HFFc6 (cell line): ENCODE measurements around the gene ZNF407. TPM values are rescaled to one million over a fixed set of nuclear protein-coding genes. Genes with fewer than 3 reads are reported as not detected.
A peak's percentile ranks its signal among the peaks of the same experiment; 100 is the strongest.

Experiments
- DNase-seq: peaks from one replicate; pipeline ENCODE4 v3.0.0-alpha.2; 2018
- H3K27ac Mint-ChIP-seq: 2 replicates; pipeline ENCODE4 v1.8.0; 2020; ENCODE audit warnings: mild to moderate bottlenecking, mixed read lengths
- H3K27me3 Mint-ChIP-seq: 2 replicates; pipeline ENCODE4 v1.8.0; 2021; ENCODE audit warnings: mild to moderate bottlenecking, moderate library complexity, mixed read lengths; ENCODE audit not compliant: insufficient read depth
- H3K36me3 Mint-ChIP-seq: 2 replicates; pipeline ENCODE4 v1.8.0; 2021; ENCODE audit warnings: low read depth, mixed read lengths
- H3K4me1 Mint-ChIP-seq: 2 replicates; pipeline ENCODE4 v1.8.0; 2020; ENCODE audit warnings: low read depth, mixed read lengths
- H3K4me3 Mint-ChIP-seq: 2 replicates; pipeline ENCODE4 v1.8.0; 2020; ENCODE audit warnings: mild to moderate bottlenecking, moderate library complexity, mixed read lengths
- H3K9me3 Mint-ChIP-seq: 2 replicates; pipeline ENCODE4 v1.8.0; 2020; ENCODE audit warnings: mild to moderate bottlenecking, mixed read lengths
- total RNA-seq, 6 experiments: library from RNA; stranded (reverse); fragmentation: NEBNext Ultra II Directional; extraction: Animal tissue kit (Norgen Biotek cat#: 25700); gene quantifications; 2 replicates in 1 of 6; 3 replicates in 5 of 6; pipeline ENCODE4 v1.2.3, GENCODE V29; 2021
- TF ChIP-seq, protein P1 (sequence below): fragments of 200-600 bp; sonication (generic); IDR thresholded peaks from 2 replicates; pipeline ENCODE4 v1.5.0; 2021; ENCODE audit warnings: antibody characterized with exemption, mild to moderate bottlenecking

ZNF407 gene
- total RNA-seq, 6 experiments from 2014 or later = 7.9 to 9.7 (median 9.1) TPM

DNA sequence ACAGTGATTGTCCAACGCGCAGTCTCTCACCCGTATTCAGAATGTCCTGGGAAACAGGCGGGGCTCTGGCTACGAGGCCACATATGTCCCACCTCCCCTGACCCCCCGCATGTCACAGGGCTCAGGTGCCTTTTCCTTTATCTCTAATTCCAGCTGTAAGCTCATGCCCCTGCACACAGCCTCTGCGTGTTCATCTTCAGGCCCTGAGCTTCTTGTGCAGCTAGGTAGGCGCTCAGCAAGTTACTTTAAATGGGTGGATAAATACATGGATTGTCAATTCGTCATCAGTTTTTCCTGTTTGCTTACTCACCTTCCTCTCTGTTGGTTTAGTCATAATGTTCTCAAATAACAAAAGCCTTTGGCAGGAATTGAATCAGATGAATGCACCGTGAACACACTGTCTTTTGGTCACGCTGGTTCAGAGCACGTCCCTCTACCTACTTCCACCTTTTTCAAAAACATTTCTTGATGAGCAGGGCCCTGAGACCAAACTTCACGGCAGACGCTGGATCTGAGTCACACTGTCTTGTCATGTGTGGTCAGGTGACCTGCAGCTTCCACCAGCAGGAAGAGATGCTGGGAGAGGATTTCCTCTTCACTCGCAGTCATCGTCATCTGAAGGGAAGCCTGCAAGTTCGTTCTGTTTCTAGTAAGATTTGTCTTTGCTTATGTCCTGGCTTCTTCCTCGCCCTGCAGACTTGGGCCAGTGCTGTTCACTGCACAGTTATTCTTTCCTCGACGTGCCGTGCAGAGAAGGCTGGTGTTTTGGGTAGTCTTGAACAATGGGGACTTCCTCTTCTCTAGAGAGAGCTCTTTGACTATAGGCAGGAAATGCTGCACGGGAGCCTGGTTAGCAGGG is 473.2 kb downstream of the ZNF407 start:
- no peaks in the 10 kb centered on the region; the same call in none of the 2 replicates for H3K27me3 Mint-ChIP-seq
- 0 out of 2 replicates have a peak, but pooled peaks cover 3% of the 10 kb centered on the region for H3K9me3 Mint-ChIP-seq
- H3K4me3 Mint-ChIP-seq = peak overlapping the region; percentile 81
- peaks cover 22% of the 10 kb centered on the region for H3K4me1 Mint-ChIP-seq
- peak; percentile 77 for DNase-seq
- no peaks in the 10 kb centered on the region for H3K36me3 Mint-ChIP-seq
- H3K27ac Mint-ChIP-seq = peak overlapping the region; percentile 96
- TF ChIP-seq, protein P1, sequence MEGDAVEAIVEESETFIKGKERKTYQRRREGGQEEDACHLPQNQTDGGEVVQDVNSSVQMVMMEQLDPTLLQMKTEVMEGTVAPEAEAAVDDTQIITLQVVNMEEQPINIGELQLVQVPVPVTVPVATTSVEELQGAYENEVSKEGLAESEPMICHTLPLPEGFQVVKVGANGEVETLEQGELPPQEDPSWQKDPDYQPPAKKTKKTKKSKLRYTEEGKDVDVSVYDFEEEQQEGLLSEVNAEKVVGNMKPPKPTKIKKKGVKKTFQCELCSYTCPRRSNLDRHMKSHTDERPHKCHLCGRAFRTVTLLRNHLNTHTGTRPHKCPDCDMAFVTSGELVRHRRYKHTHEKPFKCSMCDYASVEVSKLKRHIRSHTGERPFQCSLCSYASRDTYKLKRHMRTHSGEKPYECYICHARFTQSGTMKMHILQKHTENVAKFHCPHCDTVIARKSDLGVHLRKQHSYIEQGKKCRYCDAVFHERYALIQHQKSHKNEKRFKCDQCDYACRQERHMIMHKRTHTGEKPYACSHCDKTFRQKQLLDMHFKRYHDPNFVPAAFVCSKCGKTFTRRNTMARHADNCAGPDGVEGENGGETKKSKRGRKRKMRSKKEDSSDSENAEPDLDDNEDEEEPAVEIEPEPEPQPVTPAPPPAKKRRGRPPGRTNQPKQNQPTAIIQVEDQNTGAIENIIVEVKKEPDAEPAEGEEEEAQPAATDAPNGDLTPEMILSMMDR = no peak

DNA sequence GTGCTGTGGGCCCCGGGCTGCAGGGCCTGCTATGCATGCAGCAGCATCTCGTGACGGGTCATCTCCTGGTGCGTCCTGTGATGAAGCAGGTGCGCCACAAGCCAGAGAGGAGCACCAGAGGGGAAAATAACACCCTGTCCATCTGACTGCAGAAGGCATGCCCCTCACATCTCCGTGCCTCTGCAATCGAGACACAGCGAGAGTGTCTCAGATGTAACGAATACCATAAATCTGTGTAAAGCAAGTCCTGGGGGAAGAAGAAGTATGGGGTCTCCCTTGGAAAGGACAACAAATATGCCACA is 473.8 kb downstream of the ZNF407 start:
- DNase-seq = no peak
- Mint-ChIP-seq H3K9me3 (0 out of 2 replicates have a peak, but pooled peaks cover 4% of the 10 kb centered on the region), H3K4me1 (peaks cover 22% of the 10 kb centered on the region), H3K36me3 (no peaks in the 10 kb centered on the region), H3K27ac (peak overlapping the region; percentile 96), H3K4me3 (peak overlapping the region; percentile 81), H3K27me3 (no peaks in the 10 kb centered on the region; the same call in none of the 2 replicates)
- TF ChIP-seq, protein P1 = no peak

DNA sequence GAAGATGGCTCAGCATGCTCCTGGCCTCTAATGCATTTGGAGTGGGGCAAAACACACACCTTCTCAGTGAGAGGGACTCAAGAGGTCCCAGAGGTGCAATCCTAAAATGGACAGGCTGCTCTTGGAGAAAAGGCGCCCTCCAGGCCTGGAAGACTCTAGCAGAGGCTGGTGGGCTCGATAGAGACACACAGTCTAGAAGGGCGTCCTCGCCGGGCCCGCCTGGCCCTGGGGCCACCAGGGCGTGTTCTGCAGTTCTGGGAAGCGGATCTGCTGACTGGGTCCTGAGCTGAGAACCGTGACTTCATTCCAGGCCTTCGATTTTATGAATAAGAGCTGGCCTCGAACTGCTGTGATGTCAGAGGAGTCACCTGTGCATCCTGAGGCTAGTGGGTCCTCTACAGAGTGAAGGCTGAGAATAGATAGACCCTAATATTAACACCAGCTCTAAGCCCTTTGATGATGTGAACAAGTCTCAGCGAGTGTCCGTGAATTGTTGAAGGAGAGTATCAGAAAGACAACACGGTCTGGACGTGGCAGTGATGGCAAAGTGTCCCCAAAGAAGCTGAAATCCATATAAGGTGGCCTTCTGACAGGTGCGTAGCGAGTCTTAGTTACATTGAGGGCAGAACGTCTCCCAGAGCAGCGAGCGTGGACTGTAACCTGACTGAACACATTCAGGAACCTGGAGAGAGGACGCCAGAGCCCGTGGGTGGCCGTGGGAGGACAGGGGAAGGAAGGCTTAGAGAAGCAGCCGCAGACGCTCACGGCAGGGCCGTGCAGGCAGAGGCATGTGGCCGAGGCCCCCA is 474.4 kb downstream of the ZNF407 start:
- Mint-ChIP-seq H3K9me3 (peaks cover 5% of the 10 kb centered on the region; the same call in 1 of the 2 replicates), H3K27ac (no peak overlapping the region), H3K27me3 (no peaks in the 10 kb centered on the region; the same call in none of the 2 replicates), H3K4me3 (no peak overlapping the region), H3K36me3 (peaks cover under 1% of the 10 kb centered on the region; the same call in 1 of the 2 replicates), H3K4me1 (peaks cover 22% of the 10 kb centered on the region)
- DNase-seq = no peak
- TF ChIP-seq, protein P1 = no peak

DNA sequence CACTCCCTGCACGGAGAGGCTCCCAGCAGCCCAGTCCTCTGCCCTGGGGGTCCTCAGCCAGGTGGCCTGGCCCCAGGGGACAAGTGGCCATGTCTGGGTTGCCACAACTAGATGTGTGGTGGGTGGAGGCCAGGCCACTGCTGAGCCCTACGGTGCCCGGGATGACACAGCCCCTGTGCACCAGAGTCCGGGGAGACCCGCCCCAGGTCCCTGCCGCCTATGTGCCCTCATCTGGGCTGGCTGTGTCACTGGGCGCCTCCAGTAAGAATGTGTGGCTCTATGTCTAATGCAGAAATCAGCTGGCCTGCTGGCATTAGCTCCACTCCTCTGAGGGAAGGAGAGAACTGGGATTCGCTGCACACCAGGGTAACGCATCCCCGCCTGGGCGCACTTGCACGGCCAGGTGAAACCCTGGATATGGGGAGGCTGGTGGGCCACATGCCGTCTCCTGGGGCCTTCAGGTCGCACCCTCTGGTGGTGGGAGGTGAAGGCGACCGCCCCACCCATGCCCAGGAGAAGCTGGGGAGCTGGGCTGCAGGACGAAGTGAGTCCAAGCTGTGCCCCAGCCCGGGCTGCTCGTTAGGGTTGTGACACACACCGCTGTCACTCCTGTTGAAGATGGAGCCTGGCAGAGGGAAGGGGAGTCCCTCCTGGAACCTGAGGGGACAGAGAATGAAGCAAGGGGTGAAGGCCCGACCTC is 475.2 kb downstream of the ZNF407 start:
- TF ChIP-seq, protein P1 = 0 out of 2 replicates have a peak, but pooled peaks have one; percentile 10
- DNase-seq = no peak
- Mint-ChIP-seq H3K27me3 (no peaks in the 10 kb centered on the region; the same call in none of the 2 replicates), H3K27ac (no peak overlapping the region), H3K4me1 (peaks cover 22% of the 10 kb centered on the region), H3K9me3 (peaks cover 12% of the 10 kb centered on the region), H3K4me3 (no peak overlapping the region), H3K36me3 (peaks cover 5% of the 10 kb centered on the region; the same call in 1 of the 2 replicates)

DNA sequence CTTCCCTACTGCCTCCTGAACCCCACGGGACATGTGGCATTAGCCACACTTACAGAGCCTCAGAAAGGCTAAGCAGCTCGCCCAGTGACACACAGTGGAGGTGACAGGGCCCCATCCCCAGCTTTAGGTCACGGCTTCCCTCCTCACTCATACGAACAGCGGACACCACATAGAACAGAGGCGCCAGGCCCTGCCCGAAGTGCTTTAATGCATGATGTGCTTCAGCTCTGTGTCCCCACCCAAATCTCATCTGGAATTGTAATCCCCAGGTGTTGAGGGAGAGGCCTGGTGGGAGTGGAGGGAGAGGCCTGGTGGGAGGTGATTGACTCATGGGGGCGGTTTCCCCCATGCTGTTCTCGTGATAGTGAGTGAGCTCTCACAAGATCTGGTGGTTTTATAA is 476.0 kb downstream of the ZNF407 start:
- Mint-ChIP-seq H3K27ac (no peak overlapping the region), H3K4me1 (peaks cover 22% of the 10 kb centered on the region), H3K4me3 (no peak overlapping the region), H3K27me3 (no peaks in the 10 kb centered on the region; the same call in 1 of the 2 replicates), H3K9me3 (peaks cover 19% of the 10 kb centered on the region), H3K36me3 (peaks cover 11% of the 10 kb centered on the region; the same call in 1 of the 2 replicates)
- TF ChIP-seq, protein P1 = no peak
- DNase-seq = no peak
